Melanocyte of skin (primary cell): ENCODE measurements around the gene PKHD1. TPM values are rescaled to one million over a fixed set of nuclear protein-coding genes. Genes with fewer than 3 reads are reported as not detected.

ENCODE experiments used
- small RNA-seq, 2 donors: library from RNA; depleted of rRNA; stranded (forward); fragments of <200 nt; gene quantifications; one replicate each; pipeline ENCODE3, GENCODE V24; 2012
- total RNA-seq, 2 donors: library from RNA; depleted of rRNA; stranded (reverse); fragments of >200 nt; gene quantifications; 2 replicates each; pipeline ENCODE4 v1.2.3, GENCODE V29; 2012

Gene PKHD1, protein sequence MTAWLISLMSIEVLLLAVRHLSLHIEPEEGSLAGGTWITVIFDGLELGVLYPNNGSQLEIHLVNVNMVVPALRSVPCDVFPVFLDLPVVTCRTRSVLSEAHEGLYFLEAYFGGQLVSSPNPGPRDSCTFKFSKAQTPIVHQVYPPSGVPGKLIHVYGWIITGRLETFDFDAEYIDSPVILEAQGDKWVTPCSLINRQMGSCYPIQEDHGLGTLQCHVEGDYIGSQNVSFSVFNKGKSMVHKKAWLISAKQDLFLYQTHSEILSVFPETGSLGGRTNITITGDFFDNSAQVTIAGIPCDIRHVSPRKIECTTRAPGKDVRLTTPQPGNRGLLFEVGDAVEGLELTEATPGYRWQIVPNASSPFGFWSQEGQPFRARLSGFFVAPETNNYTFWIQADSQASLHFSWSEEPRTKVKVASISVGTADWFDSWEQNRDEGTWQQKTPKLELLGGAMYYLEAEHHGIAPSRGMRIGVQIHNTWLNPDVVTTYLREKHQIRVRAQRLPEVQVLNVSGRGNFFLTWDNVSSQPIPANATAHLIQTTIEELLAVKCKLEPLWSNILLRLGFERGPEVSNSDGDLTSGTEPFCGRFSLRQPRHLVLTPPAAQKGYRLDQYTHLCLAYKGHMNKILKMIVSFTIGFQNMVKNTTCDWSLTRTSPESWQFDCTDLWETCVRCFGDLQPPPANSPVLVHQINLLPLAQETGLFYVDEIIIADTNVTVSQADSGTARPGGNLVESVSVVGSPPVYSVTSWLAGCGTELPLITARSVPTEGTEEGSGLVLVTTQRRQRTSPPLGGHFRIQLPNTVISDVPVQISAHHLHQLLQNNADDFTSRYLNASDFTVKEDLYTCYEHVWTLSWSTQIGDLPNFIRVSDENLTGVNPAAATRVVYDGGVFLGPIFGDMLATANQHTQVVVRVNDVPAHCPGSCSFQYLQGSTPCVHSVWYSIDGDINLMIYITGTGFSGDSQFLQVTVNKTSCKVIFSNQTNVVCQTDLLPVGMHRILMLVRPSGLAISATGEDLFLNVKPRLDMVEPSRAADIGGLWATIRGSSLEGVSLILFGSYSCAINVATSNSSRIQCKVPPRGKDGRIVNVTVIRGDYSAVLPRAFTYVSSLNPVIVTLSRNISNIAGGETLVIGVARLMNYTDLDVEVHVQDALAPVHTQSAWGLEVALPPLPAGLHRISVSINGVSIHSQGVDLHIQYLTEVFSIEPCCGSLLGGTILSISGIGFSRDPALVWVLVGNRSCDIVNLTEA (N-terminal part only)
- total RNA-seq = under 1 TPM in 1 of 2 donors, not detected in 1; under 0.01 TPM

DNA sequence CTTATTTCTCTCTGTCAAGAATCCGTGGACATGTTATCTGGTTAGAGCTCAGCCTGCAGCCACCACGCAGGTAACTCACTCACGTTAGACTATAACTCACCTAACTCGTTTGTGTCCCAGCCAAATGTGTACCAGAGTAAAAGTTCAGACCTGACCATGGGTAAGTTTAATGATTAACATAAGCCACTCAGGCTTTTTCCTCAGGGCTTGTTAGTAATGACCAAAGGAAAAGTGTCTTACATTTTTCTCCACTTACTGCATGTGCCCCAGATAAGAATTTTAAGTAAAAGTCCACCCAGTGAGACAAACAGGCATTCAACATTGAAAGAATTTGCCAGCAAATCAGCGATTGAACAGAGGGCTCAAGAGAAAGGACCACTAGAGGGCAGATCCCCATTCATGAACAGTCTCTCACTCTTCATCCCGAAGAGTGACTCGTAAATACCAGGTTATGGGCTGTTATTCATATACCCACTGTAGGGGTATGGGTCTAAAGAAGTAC, at the start of gene PKHD1:
Gene PKHD1, minus strand, starts transcription at position 116 of the 502 bp plus-strand sequence. CDS start 2,680 bp downstream, outside the sequence.

Small RNA genes within 50 kb of the gene (small RNA-seq; reads per million reads assigned to genes)
- gene RN7SL580P = 0 reads per million in 2 donors

Other genes starting within 250 kb of the PKHD1 start
- gene IL17A, start 98.8 kb upstream of the PKHD1 start, total RNA-seq = not detected
- not detected for gene IL17F, start 156.9 kb upstream of the PKHD1 start, total RNA-seq
- 100 to 1,000 TPM in 1 of 2 donors, 10 to 100 TPM in 1; 72.3 to 153 TPM for gene MCM3, start 197.1 kb upstream of the PKHD1 start, total RNA-seq